GM12878 (cell line): ENCODE measurements around the gene NKAIN2. TPM values are rescaled to one million over a fixed set of nuclear protein-coding genes. Genes with fewer than 3 reads are reported as not detected.

Experiments used
- ATAC-seq: fragments of 200-7000 bp; cut with Tn5 transposase; 3 replicates; pipeline ENCODE4 v1.9.1; 2020; ENCODE audit warnings: mild to moderate bottlenecking, moderate library complexity
- BruUV-seq: library from RNA; stranded (reverse); fragments of 400-500 nt; replicated peaks from 2 replicates; lab custom pipeline; 2021; lab: Mats Ljungman, UMichigan
- CTCF ChIA-PET: fragments of 300-600 bp; sonication (Branson Sonifier 250); formaldehyde crosslinking; extraction: SDS; loops from one replicate; lab custom pipeline; 2021; ENCODE audit warnings: inconsistent platforms; lab: Yijun Ruan, JAX
- POLR2A ChIA-PET: fragments of 350-600 bp; formaldehyde crosslinking; extraction: SDS; loops from one replicate; lab custom pipeline; 2021; ENCODE audit warnings: inconsistent platforms; lab: Charles Lee
- RAD21 ChIA-PET: fragments of 300-600 bp; sonication (Branson Sonifier 250); formaldehyde crosslinking; loops from one replicate; lab custom pipeline; 2023; ENCODE audit warnings: antibody characterized with exemption; ENCODE audit not compliant: unreplicated experiment; lab: Charles Lee
- SMC1A ChIA-PET: fragments of 300-600 bp; sonication (Branson Sonifier 250); formaldehyde crosslinking; loops from one replicate; lab custom pipeline; 2023; ENCODE audit not compliant: unreplicated experiment, uncharacterized antibody; lab: Charles Lee
- DNase-seq: peaks from one replicate; pipeline ENCODE4 v3.0.0-alpha.2; 2011; ENCODE audit warnings: low read depth, low spot score
- FAIRE-seq: peaks from 3 replicates; lab custom pipeline; 2011; peaks lifted over from hg19 to GRCh38; lab: Jason Lieb, UNC
- H2AFZ ChIP-seq: 2 replicates; pipeline ENCODE4 v1.6.0; 2011; ENCODE audit warnings: low read depth, low read length, control low read depth; ENCODE audit not compliant: control insufficient read depth
- H3K27ac ChIP-seq: 2 replicates; pipeline ENCODE4 v1.5.1; 2011; ENCODE audit warnings: control low read depth; ENCODE audit not compliant: control insufficient read depth, insufficient read depth
- H3K27me3 ChIP-seq, 2 experiments: replicated peaks in 1 of 2; 2 replicates each; pipeline versions ENCODE4 v1.6.0 to v1.6.1; 2011; ENCODE audit warnings: low read length in 1 of 2; ENCODE audit not compliant: control insufficient read depth in 2 of 2, insufficient read depth in 2 of 2
- H3K36me3 ChIP-seq, 2 experiments: 2 replicates each; pipeline ENCODE4 v1.5.1; 2011; ENCODE audit warnings: low read length in 1 of 2; ENCODE audit not compliant: control insufficient read depth in 2 of 2, insufficient read depth in 2 of 2
- H3K4me1 ChIP-seq: 2 replicates; pipeline ENCODE4 v1.6.1; 2011; ENCODE audit warnings: mild to moderate bottlenecking, low read length, moderate library complexity, mixed read lengths; ENCODE audit not compliant: control insufficient read depth, insufficient read depth
- H3K4me2 ChIP-seq: 2 replicates; pipeline ENCODE4 v1.6.0; 2011; ENCODE audit warnings: control low read depth; ENCODE audit not compliant: control insufficient read depth, insufficient read depth
- H3K4me3 ChIP-seq: fragments of 200-600 bp; sonication (generic); 2 replicates; pipeline ENCODE4 v1.5.1; 2016
- H3K79me2 ChIP-seq: 2 replicates; pipeline ENCODE4 v1.6.0; 2011; ENCODE audit warnings: low read length; ENCODE audit not compliant: control insufficient read depth, insufficient read depth
- H3K9ac ChIP-seq: 2 replicates; pipeline ENCODE4 v1.8.0; 2011; ENCODE audit warnings: low read length, control low read depth, mixed read lengths; ENCODE audit not compliant: control insufficient read depth, insufficient read depth
- H3K9me3 ChIP-seq: replicated peaks from 3 replicates; pipeline ENCODE4 v1.5.1; 2011; ENCODE audit warnings: mild to moderate bottlenecking, low read length; ENCODE audit not compliant: control insufficient read depth, insufficient read depth
- H4K20me1 ChIP-seq: 2 replicates; pipeline ENCODE4 v1.6.0; 2011; ENCODE audit not compliant: control insufficient read depth, insufficient read depth
- ATF7 ChIP-seq: fragments of 450-650 bp; IDR thresholded peaks from 2 replicates; pipeline ENCODE4 v1.6.1; 2016; ENCODE audit warnings: low read depth, mild to moderate bottlenecking
- FOS ChIP-seq: IDR thresholded peaks from 3 replicates; pipeline ENCODE4 v1.6.1; 2011; ENCODE audit warnings: borderline replicate concordance; ENCODE audit not compliant: insufficient read length; ENCODE audit errors: extremely low read depth
- GABPA ChIP-seq: IDR thresholded peaks from 2 replicates; pipeline ENCODE4 v1.6.1; 2014; ENCODE audit warnings: antibody characterized with exemption, low read depth, mild to moderate bottlenecking, inconsistent platforms
- JUND ChIP-seq: IDR thresholded peaks from 2 replicates; pipeline ENCODE4 v1.6.1; 2012; ENCODE audit warnings: low read depth, mild to moderate bottlenecking, low read length, improper control_type of control experiment, moderate library complexity
- MTA2 ChIP-seq: fragments of 450-650 bp; IDR thresholded peaks from 2 replicates; pipeline ENCODE4 v1.6.1; 2016; ENCODE audit warnings: low read depth, mild to moderate bottlenecking, moderate library complexity
- NFYB ChIP-seq: IDR thresholded peaks from 2 replicates; pipeline ENCODE4 v1.6.1; 2011; ENCODE audit warnings: low read depth, mild to moderate bottlenecking, low read length, improper control_type of control experiment, moderate library complexity; ENCODE audit not compliant: insufficient read depth
- POLR2AphosphoS2 ChIP-seq: IDR thresholded peaks from 2 replicates; pipeline ENCODE4 v1.6.1; 2011; ENCODE audit warnings: low read depth, mild to moderate bottlenecking, low read length, improper control_type of control experiment, moderate library complexity
- ZBED1 ChIP-seq: IDR thresholded peaks from 2 replicates; pipeline ENCODE4 v1.6.1; 2016; ENCODE audit warnings: borderline replicate concordance
- WGBS: methylation state at CpG from one replicate; pipeline ENCODE4 v1.1.6; 2016; ENCODE audit warnings: low lambda C conversion rate; ENCODE audit not compliant: insufficient replicate concordance, insufficient coverage; ENCODE audit errors: missing lambda C conversion rate; 5-methylcytosine and 5-hydroxymethylcytosine counted together
- in situ Hi-C: fragments of 300-500 bp; cut with MboI; formaldehyde crosslinking; loops from 9 replicates; pipeline ENCODE4 v1.14.3; 2018; ENCODE audit warnings: mixed read lengths
- intact Hi-C: fragments of 100-400 bp; cut with micrococcal nuclease; formaldehyde crosslinking; loops from one replicate; pipeline ENCODE4 v1.14.2; 2022; ENCODE audit not compliant: unreplicated experiment
- polyA plus RNA-seq, 11 experiments: library from polyadenylated mRNA; depleted of rRNA in 4 of 11; unstranded in 6 of 11; stranded (reverse) in 5 of 11; fragments of >200 nt; fragmentation: Nextera tagmentation in 4 of 11; fragmentation: Illumina TruSeq in 1 of 11; extraction: Ambion mirVana in 4 of 11; extraction: Trizol in 1 of 11; gene quantifications; 1 replicate in 1 of 11; 2 replicates in 10 of 11; pipeline versions ENCODE4 v1.2.1 to v1.2.3, GENCODE V29; 2011 to 2016; ENCODE audit warnings: inconsistent platforms in 2 of 11, missing spikeins in 2 of 11, low read depth in 1 of 11
- total RNA-seq, 4 experiments: library from RNA; depleted of rRNA in 3 of 4; stranded (reverse); fragments of >200 nt in 3 of 4; fragmentation: Illumina TruSeq in 1 of 4; extraction: Trizol in 1 of 4; gene quantifications; 2 replicates each; pipeline versions ENCODE4 v1.2.1 to v1.2.3, GENCODE V29; 2013 to 2021
- TF ChIP-seq, protein P1 (sequence below): fragments of 450-650 bp; IDR thresholded peaks from 2 replicates; pipeline ENCODE4 v1.6.1; 2016; ENCODE audit warnings: mild to moderate bottlenecking
- TF ChIP-seq, protein P2 (sequence below): fragments of 450-650 bp; IDR thresholded peaks from 2 replicates; pipeline ENCODE4 v1.6.1; 2014; ENCODE audit warnings: mild to moderate bottlenecking
- TF ChIP-seq, protein P3 (sequence below): fragments of 450-650 bp; IDR thresholded peaks from 2 replicates; pipeline ENCODE4 v1.6.1; 2017; ENCODE audit warnings: mild to moderate bottlenecking

Gene NKAIN2
- total and polyA plus RNA-seq, 10 of the 15 experiments (the other 5 are each of a cell fraction or from before 2014, with no cell fraction given): not detected

DNA sequence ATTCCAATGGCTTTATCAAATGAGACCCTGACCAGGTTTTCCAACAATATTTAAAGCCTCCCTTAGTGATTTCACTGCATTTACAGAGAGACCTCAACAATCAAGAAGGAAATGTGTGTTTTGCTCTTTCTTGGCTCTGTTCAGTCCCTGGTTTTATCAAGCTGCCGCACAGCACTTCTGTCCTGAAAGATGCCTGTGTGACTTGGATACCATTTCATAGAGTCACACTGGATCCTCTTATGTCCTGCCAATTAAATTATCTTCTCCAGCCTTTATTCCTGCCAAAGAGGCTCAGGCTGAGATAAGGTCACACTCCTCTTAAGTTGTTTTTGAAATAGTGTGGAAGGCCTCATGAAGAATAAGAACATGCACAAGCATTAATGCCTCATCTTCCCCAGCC is 961.6 kb downstream of the NKAIN2 start:
- DNase-seq: no peak
- Histone ChIP-seq H3K9me3 (no peaks in the 10 kb centered on the region), H4K20me1 (no peaks in the 10 kb centered on the region), H3K79me2 (no peaks in the 10 kb centered on the region), H3K27me3 (no peaks in the 10 kb centered on the region), H2AFZ (no peak overlapping the region), H3K9ac (no peak overlapping the region), H3K4me1 (no peaks in the 10 kb centered on the region), H3K36me3 (no peaks in the 10 kb centered on the region), H3K4me3 (no peak overlapping the region), H3K4me2 (no peak overlapping the region), H3K27ac (no peak overlapping the region)
- FAIRE-seq: no peak
- no TSS peak for BruUV-seq
- 0% methylated on average over 1 of the region's 1 CpG for WGBS
- intact Hi-C loops: no loop called here
- TF ChIP-seq POLR2AphosphoS2: no peak
- no peak for TF ChIP-seq NFYB
- ChIA-PET POLR2A (no interaction called here), CTCF (no interaction called here), RAD21 (no interaction called here), SMC1A (no interaction called here)
- no peak for ATAC-seq
- in situ Hi-C loops: no loop called here

DNA sequence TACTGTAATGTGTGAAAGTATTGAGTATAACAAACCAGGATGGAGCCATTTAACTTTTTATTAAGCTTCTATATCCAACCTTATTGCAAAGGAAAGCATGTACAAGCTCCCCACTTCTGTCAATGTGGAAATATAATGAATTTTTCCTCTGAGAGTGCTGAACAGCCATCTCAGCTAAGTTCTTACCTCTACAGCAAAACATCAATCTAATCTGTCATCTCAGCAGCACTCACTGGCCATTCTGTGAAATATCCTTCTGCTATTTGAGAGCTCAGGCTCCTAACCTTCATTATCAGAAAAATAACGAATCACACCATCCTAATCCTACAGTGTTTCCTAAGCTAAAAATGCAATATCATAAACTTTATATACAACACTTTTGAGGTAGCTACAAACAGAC is 964.6 kb downstream of the NKAIN2 start:
- FAIRE-seq (no peak), DNase-seq (no peak), ATAC-seq (no peak)
- BruUV-seq: no TSS peak
- no peaks in the 10 kb centered on the region for H4K20me1 ChIP-seq
- 0% methylated on average over 1 of the region's 1 CpG for WGBS
- ChIA-PET SMC1A (no interaction called here), POLR2A (no interaction called here), RAD21 (no interaction called here), CTCF (no interaction called here)
- H3K4me3 ChIP-seq: no peak overlapping the region
- no peak overlapping the region for H3K27ac ChIP-seq
- H3K79me2 ChIP-seq: no peaks in the 10 kb centered on the region
- H3K4me2 ChIP-seq: no peak overlapping the region
- H3K9me3 ChIP-seq: no peaks in the 10 kb centered on the region
- H3K27me3 ChIP-seq: no peaks in the 10 kb centered on the region
- no peak overlapping the region for H3K9ac ChIP-seq
- no peak for TF ChIP-seq ZBED1
- TF ChIP-seq ATF7: no peak
- TF ChIP-seq, protein P1, sequence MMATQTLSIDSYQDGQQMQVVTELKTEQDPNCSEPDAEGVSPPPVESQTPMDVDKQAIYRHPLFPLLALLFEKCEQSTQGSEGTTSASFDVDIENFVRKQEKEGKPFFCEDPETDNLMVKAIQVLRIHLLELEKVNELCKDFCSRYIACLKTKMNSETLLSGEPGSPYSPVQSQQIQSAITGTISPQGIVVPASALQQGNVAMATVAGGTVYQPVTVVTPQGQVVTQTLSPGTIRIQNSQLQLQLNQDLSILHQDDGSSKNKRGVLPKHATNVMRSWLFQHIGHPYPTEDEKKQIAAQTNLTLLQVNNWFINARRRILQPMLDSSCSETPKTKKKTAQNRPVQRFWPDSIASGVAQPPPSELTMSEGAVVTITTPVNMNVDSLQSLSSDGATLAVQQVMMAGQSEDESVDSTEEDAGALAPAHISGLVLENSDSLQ: no peak
- no peak for TF ChIP-seq GABPA
- TF ChIP-seq JUND: no peak
- TF ChIP-seq FOS: no peak
- TF ChIP-seq, protein P2, sequence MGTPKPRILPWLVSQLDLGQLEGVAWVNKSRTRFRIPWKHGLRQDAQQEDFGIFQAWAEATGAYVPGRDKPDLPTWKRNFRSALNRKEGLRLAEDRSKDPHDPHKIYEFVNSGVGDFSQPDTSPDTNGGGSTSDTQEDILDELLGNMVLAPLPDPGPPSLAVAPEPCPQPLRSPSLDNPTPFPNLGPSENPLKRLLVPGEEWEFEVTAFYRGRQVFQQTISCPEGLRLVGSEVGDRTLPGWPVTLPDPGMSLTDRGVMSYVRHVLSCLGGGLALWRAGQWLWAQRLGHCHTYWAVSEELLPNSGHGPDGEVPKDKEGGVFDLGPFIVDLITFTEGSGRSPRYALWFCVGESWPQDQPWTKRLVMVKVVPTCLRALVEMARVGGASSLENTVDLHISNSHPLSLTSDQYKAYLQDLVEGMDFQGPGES: no peak
- TF ChIP-seq MTA2: no peak
- TF ChIP-seq, protein P3, sequence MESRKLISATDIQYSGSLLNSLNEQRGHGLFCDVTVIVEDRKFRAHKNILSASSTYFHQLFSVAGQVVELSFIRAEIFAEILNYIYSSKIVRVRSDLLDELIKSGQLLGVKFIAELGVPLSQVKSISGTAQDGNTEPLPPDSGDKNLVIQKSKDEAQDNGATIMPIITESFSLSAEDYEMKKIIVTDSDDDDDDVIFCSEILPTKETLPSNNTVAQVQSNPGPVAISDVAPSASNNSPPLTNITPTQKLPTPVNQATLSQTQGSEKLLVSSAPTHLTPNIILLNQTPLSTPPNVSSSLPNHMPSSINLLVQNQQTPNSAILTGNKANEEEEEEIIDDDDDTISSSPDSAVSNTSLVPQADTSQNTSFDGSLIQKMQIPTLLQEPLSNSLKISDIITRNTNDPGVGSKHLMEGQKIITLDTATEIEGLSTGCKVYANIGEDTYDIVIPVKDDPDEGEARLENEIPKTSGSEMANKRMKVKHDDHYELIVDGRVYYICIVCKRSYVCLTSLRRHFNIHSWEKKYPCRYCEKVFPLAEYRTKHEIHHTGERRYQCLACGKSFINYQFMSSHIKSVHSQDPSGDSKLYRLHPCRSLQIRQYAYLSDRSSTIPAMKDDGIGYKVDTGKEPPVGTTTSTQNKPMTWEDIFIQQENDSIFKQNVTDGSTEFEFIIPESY: no peak
- H2AFZ ChIP-seq: no peak overlapping the region
- intact Hi-C loops: no loop called here
- H3K4me1 ChIP-seq: no peaks in the 10 kb centered on the region
- in situ Hi-C loops: no loop called here
- H3K36me3 ChIP-seq: no peaks in the 10 kb centered on the region
